NCI-H82 treated with DMSO at 0.1 percent for 48 hours (cell line): Measurements from ENCODE around the gene LCNL1.

Experiments used
- DNase-seq: peaks from one replicate; lab custom pipeline; 2025; ENCODE audit not compliant: unreplicated experiment; lab: John Stamatoyannopoulos, UW

Gene LCNL1

GRCh38 chr9:136982232-136983051 is at the start of gene LCNL1:
TSS of gene LCNL1 (plus strand) at chr9:136982993. CDS start at chr9:136983587, 594 bp downstream.
- no peak for DNase-seq

GRCh38 chr9:136934277-136934676 is 48.5 kb upstream of the LCNL1 start:
- no peak for DNase-seq

GRCh38 chr9:136935651-136936050 is 47.1 kb upstream of the LCNL1 start:
- no peak for DNase-seq

- DNase-seq: no peak
Observed at GRCh38 chr9:136936645-136937170, 46.1 kb upstream of the LCNL1 start.

GRCh38 chr9:136937186-136938001 is 45.4 kb upstream of the LCNL1 start:
- no peak for DNase-seq

- no peak for DNase-seq
Observed at GRCh38 chr9:136939431-136939995, 43.3 kb upstream of the LCNL1 start.

- no peak for DNase-seq
Observed at GRCh38 chr9:136939996-136940525, 42.7 kb upstream of the LCNL1 start.

- no peak for DNase-seq
Observed at GRCh38 chr9:136940526-136941230, 42.1 kb upstream of the LCNL1 start.

GRCh38 chr9:136941231-136942111 is 41.3 kb upstream of the LCNL1 start:
- no peak for DNase-seq

- no peak for DNase-seq
Observed at GRCh38 chr9:136942112-136942880, 40.5 kb upstream of the LCNL1 start.

GRCh38 chr9:136942881-136943230 is 39.9 kb upstream of the LCNL1 start:
- DNase-seq: no peak

- no peak for DNase-seq
Observed at GRCh38 chr9:136943291-136944211, 39.2 kb upstream of the LCNL1 start.

- no peak for DNase-seq
Observed at GRCh38 chr9:136944212-136944518, 38.6 kb upstream of the LCNL1 start.

- DNase-seq: peak; percentile 81
Observed at GRCh38 chr9:136944519-136945332, 38.1 kb upstream of the LCNL1 start, which contains the start of the genes C8G and FBXW5. TSS of gene C8G (plus strand) at chr9:136945243. CDS start at chr9:136945321, 78 bp downstream. TSS of gene FBXW5 (minus strand) at chr9:136944738. CDS start at chr9:136944083, 655 bp downstream.

- no peak for DNase-seq
Observed at GRCh38 chr9:136945333-136946227, 37.2 kb upstream of the LCNL1 start.
